D341Med (cell line): Measurements from ENCODE around the gene LRRC75A.
"Not testable (repeated sequence)": the region's sequence is repeated elsewhere in the genome, so short reads cannot be mapped to it uniquely, and the experiment has no call there.

Experiments used
- DNase-seq: peaks from one replicate; pipeline ENCODE4 v3.0.0; 2012; ENCODE audit warnings: low spot score

LRRC75A gene

DNA sequence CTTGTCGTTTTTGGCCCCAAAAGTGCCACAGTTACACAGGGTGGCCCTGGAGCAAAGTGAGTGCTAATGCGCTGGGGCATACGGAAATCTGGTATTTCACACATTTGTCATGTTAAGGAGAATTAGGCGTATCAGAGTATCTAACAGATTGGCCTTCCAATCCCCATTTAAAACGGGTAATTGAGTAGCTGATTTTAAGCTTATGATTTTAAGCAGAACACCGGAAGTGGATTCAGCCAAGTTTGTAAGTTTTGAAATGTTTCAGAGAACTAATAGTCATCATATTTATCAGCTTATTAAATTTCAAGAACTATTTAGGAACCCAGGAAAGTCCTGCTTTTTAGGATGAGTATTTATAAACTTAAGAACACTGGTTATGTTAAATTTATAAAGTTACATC lies 19.5 kb downstream of the LRRC75A start:
- DNase-seq: no peak

DNA sequence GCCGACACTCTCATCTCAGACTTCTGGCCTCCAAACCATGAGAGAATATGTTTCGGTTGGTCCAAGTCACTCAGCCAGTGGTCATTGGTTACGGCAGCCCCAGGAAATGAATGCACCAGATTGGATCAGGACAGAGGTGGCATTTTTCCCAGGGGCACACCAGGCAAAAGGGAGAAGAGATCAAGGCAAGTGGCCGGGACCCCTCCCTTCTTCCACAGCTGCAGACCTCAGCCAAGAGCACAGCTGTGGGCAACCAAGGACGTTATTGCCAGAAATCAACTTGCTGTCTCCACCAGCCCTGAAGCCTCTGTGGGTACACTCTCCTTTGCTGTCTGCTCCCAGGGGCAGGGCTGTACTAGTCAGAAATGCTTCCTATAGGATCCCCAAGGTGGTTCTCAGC lies 20.7 kb downstream of the LRRC75A start:
- DNase-seq: no peak

DNA sequence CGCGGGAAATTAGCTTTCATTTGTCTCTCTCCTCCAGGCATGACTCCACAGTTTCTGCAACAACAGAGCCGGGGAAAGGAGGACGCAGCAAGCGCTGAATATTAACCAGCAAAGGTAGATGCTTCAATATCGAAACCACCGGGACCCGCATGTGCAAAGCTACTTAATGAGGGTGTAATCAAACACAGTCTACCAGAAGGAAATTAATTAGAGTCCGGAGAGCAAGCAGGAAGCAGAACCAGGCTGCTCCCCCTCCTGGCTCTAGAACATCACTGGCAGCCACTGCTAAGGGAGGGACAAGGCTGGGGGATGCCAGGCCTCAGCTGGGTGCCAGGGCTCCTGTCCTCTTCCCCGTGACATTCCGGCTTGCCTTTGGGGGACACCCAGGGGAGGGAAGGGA lies 21.7 kb downstream of the LRRC75A start:
- DNase-seq: no peak

DNA sequence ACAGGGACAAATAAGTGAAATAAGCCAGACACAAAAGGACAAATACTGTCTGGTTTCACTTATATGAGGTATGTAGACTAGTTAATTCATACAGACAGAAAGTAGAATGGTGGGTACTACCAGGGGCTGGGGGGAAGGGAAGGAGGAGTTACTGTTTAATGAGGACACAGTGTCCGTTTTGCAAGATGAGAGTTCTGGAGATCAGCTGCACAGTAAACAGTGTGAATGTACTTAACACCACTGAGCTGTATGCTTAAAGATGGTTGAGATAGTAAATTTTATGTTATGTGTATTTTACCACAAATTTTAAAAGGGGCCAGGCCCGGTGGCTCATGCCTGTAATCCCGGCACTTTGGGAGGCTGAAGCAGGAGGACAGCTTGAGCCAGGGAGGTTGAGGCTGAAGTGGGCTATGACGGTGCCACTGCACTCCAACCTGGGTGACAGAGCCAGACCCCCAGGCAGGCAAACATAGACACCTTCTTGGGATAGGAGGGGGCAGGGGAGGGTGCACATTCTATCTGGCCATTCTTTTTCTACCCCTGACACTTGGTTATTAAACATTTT lies 23.5 kb downstream of the LRRC75A start:
- no peak for DNase-seq

DNA sequence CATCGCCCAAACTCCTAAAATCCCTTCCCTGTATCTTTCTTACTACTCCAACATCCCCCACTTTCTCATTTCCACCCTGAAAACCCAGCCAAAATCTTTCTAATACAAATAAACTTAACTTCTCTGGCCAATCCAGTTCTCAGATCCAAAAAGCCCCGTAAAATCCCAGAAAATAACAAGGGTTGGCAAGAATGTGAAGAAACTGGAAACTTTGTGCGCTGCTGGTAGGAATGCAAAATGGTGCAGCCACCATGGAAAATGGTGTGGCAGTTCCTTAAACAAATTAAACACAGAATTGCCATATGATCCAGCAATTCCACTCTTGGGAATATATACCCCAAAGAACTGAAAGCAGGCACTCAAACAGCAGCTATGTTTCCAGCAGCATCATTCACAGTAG lies 24.1 kb downstream of the LRRC75A start:
- DNase-seq: no peak

DNA sequence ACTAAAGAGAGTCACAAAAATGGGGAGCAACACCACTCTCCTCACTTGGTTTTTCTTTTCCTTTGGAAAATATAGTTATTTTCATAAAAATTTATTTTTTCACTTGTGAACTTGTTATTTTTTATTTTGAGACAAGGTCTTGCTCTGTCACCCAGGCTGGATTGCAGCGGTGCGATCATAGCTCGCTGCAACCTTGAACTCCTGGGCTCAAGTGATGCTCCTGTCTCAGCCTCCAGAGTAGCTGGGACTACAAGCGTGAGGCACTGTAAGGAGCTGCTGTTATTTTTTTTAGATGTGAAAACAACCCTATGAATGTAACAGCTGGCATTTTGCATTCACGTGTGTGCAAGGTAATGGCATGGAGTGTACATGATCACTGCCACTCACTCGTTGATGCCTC lies 24.9 kb downstream of the LRRC75A start:
- no peak for DNase-seq

DNA sequence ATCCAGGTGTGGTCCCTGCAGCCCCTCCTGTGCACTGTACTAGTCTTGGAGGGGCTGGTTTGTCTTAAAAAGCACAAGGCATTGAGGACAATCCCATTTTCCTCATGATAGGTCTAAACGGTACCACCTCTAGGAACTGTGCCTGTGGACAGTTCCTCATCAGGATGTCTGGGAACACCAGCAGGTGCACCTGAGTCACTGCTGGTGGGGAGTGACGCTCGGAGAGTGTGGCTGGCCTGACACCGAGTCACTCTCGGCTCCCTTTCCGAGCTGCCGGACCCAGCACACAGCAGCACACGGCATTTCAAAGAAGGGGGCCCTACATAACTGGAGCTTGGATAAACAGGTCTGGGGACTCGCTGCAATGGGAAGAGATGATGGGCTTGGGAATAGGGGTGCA lies 25.6 kb downstream of the LRRC75A start:
- no peak for DNase-seq

DNA sequence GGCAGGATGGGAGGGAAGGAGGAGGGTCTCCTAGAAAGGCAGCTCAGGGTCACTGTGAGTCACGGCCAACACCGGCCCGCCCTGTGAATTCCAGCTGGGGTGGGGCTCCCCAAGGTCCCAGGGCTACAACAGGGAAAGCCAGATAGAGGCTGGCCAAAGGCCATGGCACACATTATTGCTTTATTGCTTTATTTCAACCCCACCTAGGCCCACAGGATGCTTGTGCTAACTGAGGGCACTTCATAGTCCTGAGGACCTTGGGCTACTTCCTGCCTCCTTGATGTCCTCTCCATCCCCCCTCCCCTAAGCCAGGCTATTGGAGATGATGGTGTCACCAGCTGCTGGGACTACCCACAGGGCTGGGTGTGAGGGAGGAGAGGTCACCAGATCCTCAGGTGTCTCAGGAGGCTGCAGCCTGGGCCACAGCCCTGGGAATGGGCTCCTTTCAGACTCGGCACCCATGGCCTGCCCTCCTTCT lies 26.1 kb downstream of the LRRC75A start:
- no peak for DNase-seq

DNA sequence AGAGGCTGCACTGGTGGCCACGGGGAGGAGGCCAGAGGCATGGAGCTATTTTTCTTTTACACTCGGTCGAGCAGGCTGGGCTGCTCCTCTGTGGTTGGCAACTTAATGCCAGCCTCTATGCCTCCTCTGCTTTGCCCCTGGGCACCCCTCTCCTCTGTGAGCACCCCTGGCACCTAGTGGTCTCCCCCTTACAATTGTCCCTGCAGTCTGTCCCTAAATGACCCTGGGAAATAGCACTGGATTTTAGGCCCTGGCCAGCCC lies 27.0 kb downstream of the LRRC75A start:
- DNase-seq: no peak

DNA sequence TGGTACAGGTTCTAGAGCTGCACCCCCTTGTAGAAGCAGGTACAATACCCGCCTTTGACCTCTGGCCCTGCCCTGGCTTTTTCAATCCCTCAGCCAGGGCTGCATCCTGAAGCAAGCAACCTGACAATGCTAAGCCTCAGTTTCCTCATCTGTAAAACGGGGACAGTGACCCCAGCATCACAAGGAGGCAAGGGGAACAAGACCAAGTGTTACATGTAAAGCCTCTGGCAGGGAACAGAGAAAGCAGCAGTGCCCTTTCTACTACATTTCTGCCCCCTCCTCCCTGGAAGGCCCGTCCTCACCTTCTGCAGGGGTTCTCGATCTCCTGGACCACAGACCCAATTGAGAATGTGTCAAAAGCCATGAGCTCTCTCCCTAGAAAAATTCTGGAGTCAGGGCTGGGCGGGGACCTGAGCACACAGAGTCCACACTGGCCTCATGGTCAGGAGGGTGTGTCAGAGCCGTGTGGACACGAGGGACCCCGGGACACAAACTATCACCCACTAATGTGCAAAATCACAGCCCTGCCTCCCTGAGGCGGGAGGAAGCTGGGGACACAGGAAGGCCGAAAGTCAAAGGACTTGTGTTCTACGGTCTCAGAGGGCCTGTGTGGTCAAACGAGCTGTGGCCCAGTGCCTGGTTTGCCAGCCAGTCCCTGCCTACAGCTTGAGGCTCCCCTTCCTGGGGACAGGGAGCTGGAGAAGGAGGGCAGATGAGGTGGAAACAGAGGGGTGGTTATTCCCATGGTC lies 27.5 kb downstream of the LRRC75A start:
- no peak for DNase-seq

DNA sequence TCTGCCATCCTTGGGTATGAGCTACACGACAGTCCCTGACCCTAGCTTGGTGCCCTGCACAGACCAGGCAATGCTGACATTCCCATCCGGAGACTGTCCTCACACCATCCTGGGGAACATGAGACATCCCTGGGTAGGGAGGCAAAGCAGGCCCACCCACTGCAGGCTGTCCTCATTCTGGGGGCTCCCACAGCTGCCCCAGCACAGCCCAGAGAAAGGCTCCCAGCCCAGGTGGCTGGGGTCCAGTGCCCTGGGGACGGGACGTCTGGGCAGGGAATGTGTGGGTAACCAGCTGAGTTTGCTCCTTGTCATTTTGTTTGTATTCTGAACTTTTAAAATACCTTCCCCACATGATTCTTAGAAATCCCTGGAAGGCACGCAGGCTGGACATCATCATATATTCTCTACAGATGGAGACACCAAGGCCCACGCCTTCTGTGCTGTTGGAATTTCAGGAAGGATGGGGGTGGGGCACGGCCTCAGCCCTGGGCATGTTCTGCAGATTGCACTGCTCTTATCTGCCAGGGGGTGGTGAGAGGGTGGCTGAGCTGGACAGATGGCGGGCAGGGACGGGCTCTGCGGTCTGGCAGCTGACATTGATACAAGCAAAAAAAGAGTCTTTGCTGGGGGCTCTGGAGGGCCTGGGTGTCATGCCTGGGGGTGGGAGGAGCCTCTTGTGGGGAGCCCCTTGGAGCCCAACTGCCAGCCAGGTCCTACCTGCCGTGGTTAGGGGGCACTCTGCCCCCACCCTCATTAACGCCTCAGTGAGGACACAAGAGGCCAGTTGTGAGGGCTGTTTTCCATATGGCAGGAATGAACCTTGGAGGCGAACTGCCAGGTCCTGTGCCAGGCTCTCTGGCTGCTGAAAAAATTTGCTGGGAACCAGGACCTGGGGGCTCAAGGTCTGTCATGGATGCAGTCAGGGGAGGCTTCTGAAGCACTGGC lies 28.4 kb downstream of the LRRC75A start:
- DNase-seq: peak; percentile 73

DNA sequence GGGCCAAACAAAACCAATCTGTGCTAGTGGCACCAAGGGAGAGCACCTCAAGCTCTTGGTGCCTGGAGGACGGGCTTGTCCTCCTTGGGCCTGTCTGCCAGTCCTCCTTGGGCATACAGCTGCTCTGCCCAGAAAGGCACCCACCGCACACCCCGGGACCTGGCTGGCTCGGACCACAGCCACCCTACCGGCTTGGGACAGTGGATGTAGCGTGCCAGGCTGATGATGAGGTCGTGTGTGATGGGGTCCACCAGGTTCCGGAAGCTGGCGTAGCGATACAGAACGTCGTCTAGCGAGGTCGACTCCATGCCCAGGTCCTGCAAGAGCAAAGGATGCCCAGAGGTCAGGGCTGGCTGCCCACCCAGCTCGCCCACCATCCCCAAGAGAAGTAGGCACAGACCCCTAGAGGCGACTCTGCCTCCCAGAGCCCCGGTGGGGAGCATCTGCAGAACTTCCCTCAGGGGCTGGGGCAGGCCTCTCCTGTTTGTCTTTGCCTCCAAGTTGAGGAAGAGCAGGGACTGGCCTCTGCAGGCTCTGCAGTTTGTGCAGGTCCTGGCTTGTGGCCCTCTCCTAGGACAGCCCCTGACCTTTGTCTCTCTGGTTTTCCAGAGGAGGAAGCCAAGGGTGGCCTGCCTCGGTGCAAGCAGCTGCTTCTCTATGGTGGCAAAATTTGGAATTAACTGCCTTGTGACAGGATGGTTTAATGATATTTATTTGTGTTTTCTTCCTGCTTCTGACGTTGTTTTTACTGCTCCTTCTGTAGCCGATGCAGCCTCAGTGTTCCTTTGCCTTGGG lies 29.7 kb downstream of the LRRC75A start:
- DNase-seq: no peak

DNA sequence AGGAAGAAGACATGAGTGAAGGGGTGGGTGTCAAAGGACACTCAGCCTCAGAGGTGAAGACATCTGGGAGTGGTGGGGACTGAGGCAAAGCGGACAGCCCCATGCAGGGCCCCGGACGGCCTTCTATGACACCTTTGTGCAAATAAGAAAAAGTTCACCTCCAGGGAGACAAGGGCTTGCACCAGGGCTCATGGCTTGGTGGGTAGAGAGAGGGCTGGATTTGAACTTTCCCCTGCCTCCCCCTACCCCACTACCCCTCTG lies 30.5 kb downstream of the LRRC75A start:
- DNase-seq: no peak

DNA sequence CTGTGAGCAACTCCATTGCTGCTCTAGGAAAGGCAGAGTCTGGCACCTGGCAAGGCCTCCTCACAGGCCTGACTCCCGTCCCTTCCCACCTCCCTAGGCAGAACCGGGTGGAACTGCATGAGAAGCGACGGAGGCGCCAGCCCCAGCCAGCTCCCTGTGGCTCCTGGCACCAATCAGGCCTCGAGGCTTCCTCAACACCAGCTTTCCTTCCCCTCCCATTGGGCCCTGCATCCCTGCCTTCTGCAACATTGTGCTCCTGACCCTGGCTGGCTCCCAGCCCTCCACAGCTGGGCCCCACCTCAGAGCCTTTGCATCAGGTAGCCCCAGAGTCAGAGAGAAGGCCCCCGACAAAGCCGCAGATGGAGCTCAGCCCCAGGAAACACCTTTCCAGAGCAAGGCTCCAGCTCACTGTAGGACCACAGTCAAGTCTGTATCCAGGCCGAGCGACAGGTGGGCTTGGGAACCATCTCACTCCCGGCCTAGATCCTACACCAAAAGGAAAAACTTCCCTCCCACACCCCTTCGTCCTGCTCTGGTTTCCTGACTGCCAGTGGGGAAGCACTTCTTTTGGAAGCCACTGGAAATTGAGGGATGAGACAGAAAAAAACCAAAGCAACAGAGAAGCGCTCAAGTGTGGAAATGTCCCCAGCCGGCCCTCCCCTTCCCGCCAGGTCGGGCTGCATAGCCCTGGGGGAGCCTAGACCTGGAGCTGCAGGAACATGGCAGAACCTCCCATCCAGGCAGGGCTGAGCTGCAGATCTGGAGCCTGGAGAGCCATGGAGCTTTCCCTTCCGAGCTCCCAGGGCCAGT lies 31.0 kb downstream of the LRRC75A start:
- no peak for DNase-seq

DNA sequence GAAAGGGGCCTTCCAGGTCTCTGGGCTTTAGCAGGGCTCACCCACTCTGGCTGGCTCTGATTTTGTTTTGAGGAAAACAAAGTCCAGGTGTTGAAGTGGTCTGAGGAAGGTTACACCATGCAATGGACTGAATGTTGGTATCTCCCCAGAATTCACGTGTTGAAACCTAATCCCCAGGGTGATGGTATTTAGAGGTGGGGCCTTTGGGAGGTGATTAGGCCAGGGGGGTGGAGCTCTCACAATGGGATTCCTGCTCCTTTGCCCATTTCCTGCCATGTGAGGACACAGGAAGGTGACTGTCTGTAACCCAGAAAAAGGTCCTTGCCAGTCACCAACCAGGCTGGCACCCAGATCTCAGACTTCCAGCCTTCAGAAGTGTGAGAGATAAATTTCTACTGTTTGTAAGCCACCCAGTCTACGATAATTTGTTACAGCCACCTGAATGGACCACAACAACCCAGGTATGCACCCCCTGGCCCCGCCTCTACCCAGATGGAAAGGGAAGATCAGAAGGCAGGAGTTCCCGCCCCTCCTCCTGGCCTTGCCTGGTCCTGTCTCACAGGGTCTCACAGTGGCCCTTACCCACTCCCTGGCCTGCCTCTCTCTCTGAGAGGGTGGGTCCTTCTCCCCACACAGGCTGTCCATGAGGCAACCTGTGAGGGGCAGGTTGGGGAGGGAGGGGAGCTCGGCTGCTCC lies 32.0 kb downstream of the LRRC75A start:
- DNase-seq: no peak

DNA sequence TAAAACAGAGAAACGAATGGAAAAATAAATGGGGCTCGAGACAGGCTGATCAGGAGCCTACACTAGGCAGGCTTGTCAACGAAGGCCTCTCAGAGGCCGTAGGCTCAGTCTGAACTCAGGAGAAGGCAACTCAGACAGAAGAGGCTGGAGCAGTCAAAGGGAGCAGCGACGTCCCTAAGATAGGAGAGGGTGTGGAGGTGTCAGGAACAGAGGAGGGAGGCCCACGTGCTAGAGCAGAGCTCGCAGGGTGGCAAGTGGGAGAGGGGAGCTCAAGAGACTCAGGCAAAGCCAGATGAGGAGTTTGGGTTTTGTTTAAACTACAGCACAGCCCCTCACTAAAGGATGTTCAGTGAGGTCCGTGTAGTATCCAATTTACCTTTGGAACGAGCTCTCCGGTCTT lies 32.7 kb downstream of the LRRC75A start:
- DNase-seq: no peak

DNA sequence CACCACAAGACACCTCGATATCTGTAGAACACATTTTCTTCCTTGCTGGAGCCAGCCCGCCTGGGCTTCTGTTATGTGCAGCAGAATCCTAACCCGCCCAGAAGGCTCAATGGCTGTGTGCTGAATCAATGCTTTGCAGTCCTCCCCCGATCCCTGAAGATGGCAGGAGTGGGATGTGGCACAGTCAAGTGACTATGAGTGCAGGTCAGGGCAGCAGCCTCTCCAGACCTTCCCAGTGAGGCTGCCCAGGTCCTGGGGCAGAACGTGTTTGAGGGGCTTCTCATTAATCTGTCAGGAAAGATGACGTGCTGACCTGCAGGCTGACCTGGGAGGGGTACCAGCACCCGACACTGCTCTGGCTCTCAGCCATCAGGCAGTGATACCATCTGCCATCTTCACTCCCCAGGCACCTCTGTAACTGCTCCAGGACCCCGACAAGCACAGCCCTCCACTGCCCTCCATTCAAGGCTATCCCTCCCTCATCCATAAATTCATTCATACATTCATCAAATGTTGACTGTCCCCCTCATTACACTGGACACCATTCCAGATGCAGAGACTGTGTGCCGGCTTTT lies 35.2 kb downstream of the LRRC75A start:
- DNase-seq: no peak

DNA sequence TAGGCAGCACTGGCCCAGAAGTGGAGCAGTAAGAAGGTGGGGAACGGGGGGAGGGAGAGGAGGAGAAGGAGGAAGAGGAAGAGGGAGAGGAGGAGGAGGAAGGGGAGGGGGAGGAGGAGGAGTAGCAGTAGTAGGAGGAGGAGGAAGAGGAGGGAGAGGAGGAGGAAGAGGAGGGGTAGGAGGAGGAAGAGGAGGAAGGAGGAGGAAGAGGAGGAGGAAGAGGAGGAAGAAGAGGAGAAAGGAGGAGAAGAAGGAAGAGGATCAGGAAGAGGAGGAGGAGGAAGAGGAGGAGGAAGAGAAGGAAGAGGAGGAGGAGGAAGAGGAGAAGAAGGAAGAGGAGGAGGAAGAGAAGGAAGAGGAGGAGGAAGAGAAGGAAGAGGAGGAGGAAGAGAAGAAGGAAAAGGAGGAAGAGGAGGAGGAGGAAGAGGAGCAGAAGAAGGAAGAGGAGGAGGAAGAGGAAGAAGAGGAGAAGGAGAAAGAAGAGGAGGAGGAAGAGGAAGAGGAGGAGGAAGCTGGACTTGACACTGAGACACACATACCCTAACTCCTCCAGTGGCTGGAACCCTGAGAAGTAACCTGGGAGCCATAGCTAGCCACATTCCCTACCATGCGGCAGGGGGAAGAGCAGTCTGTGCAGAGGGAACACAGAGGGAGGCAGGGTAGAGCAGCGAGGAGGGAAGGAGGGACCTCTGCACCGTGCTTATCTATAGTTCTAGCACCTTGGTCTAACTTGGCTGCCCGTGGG lies 35.8 kb downstream of the LRRC75A start:
- DNase-seq: no peak

DNA sequence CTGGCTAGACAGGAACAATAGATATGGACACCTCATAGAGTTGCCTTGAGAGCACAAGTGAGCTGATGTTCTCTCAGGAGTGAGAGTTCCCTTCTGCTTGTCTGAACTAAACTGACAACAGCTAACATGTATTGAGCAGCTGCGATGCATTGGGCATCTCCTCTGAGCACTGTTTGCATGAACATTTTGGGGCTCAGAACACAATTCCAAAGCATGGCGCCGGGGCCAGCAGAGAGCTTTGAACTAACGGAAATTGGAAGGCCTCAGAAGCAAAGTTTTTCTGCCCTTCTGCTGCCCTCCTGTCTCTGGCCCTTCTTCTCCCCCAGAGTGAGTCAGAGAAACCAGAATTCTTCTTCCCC lies 38.5 kb downstream of the LRRC75A start:
- DNase-seq: no peak

DNA sequence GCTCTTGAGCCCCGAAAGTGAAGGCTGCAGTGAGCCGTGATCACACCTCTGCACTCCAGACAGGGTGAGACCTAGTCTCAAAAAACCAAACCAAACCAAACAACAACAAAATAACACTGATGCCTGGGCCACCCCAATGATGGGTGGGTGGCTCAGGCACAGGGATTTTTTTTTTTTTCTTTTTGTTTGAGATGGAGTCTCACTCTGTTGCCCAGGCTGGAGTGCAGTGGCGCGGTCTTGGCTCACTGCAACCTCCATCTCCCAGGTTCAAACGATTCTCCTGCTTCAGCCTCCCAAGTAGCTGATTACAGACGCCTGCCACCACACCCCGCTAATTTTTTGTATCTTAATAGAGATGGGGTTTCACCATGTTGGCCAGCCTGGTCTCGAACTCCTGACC lies 39.7 kb downstream of the LRRC75A start:
- not testable (repeated sequence) for DNase-seq
